Kidney epithelial cell (primary cell): ENCODE measurements around the gene DSCAML1. TPM values are rescaled to one million over a fixed set of nuclear protein-coding genes. Genes with fewer than 3 reads are reported as not detected.

ENCODE experiments used
- DNase-seq: peaks from one replicate; pipeline ENCODE4 v3.0.0-alpha.2; 2010; ENCODE audit warnings: low read depth
- H3K27me3 ChIP-seq: 2 replicates; pipeline ENCODE4 v1.6.0; 2011; ENCODE audit warnings: low read length; ENCODE audit not compliant: control insufficient read depth, insufficient read depth
- H3K36me3 ChIP-seq: 2 replicates; pipeline ENCODE4 v1.5.1; 2011; ENCODE audit warnings: low read length; ENCODE audit not compliant: control insufficient read depth, insufficient read depth
- H3K4me3 ChIP-seq: 2 replicates; pipeline ENCODE4 v1.5.1; 2011; ENCODE audit warnings: low read depth, mild to moderate bottlenecking, control low read depth, low read length
- total RNA-seq: library from RNA; depleted of rRNA; stranded (reverse); fragments of >200 nt; gene quantifications from 2 replicates; pipeline ENCODE4 v1.2.3, GENCODE V29; 2015
- TF ChIP-seq, protein P1 (sequence below): IDR thresholded peaks from 2 replicates; pipeline ENCODE4 v1.5.1; 2011; ENCODE audit warnings: mild to moderate bottlenecking, moderate library complexity, low read length, control low read depth, inconsistent platforms; ENCODE audit not compliant: insufficient read depth, poor library complexity, severe bottlenecking

Gene DSCAML1
- total RNA-seq, 1 donor from 2014 or later, result 3.1 TPM

DNA sequence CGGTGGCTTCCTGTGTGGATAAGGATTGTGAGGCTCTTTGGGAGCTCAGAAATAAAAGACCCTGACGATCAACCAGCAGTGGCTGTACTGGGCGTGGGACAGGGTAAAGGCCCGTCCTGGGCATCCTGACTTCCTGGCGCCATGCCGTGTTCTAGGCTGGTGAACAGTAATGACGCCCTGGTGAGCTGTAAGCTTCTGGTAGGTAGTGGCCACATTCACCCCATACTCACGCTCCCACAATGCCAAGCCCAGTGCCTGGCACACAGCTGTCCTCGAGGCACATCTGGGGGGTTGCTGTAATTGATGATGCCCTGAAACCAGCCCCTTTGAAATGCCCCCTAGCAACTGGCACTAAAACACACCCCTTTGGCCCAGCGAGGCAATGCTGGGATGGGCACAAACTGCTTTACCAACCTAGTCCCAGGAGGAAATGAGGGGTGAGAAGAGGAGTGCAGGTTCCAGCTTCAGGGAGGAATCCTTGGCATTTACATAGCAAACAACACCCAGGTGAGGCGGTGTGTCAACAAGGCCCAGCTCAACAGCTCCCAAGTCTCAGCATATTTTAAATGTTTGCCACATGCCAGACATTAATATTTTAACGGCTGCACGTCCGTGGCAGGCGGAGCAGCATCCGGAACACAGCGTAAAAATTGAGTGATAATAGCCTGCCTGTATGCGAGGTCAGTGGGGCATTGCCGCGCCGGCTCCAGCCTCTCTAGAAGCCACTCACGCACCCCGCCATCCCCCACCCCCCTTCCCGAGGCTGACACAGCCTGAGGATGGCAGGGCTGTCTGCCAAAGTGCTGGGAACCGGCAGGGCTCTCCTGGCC is 79.3 kb downstream of the DSCAML1 start:
- TF ChIP-seq, protein P1, sequence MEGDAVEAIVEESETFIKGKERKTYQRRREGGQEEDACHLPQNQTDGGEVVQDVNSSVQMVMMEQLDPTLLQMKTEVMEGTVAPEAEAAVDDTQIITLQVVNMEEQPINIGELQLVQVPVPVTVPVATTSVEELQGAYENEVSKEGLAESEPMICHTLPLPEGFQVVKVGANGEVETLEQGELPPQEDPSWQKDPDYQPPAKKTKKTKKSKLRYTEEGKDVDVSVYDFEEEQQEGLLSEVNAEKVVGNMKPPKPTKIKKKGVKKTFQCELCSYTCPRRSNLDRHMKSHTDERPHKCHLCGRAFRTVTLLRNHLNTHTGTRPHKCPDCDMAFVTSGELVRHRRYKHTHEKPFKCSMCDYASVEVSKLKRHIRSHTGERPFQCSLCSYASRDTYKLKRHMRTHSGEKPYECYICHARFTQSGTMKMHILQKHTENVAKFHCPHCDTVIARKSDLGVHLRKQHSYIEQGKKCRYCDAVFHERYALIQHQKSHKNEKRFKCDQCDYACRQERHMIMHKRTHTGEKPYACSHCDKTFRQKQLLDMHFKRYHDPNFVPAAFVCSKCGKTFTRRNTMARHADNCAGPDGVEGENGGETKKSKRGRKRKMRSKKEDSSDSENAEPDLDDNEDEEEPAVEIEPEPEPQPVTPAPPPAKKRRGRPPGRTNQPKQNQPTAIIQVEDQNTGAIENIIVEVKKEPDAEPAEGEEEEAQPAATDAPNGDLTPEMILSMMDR, result no peak
- Histone ChIP-seq H3K4me3 (no peak overlapping the region), H3K27me3 (peaks cover 10% of the 10 kb centered on the region)

DNA sequence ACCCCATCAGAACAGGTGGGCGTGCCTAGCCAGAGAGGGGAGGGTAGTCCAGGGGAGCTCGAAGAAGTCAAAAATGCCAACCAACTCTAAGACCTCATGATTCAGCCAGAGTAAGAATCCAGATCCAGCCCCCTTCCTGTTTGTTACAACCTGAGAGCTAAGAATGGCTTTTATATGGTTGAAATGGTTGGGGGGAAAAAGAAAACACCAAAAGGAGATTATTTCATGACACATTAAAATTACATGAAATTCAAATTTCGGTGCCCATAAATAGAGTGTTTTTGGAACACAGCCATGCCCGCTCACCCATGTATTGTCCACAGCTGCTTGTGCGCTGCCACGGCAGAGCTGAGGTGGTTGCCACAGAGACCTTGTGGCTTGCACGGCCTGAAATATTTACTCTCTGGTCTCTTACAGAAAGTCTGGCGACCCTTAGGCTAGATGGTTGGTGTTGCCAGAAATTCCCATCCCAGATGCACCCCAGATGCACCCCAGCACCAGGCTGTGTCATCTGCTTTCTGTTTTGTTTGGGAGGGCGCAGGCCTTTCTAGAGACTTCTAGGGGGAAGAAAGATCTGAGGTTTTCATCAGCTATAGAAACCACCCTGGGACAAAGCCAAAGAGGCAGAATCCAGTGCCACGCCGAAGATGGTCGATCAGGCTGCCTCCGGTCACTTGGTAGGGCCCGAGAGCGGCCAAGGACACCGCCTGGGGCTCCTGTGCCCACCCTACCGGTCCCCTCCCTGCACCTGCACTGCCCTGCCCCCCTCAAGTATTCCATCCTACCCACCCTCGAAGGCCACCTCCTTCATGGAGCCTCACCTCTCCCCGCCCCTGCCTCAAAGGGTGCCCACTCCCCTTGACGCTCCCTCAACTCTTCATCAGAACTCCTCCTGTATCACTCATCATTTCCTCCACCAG is 80.2 kb downstream of the DSCAML1 start:
- peaks cover 10% of the 10 kb centered on the region for H3K27me3 ChIP-seq
- TF ChIP-seq, protein P1, result no peak
- DNase-seq, result no peak

More for the DNA sequence above, 79.3 kb downstream of the DSCAML1 start:
- no peaks in the 10 kb centered on the region for H3K36me3 ChIP-seq
- peak; percentile 10 for DNase-seq

DNA sequence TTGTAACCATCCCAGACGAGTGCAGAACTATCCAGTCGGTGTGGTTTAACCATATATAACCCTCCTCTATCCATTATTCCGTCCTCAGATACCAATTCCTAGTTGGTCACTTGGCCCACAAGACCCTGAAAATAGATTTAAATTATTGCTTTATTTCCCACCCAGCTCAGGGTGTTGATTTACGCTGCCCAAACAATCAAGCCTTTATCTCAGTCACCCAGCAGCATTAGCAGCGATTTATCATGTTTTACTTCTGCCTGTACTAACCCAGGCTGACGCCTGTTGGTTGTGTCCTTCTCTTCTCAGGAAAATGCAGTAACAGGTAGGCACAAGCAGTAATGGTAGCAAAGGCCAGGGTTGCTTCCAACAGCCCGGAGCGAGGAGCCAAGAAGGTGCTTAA is 81.2 kb downstream of the DSCAML1 start:
- H3K27me3 ChIP-seq, result peaks cover 15% of the 10 kb centered on the region
- TF ChIP-seq, protein P1, result no peak
- H3K4me3 ChIP-seq, result no peak overlapping the region
- H3K36me3 ChIP-seq, result no peaks in the 10 kb centered on the region
- DNase-seq, result no peak

More for the DNA sequence above, 80.2 kb downstream of the DSCAML1 start:
- Histone ChIP-seq H3K36me3 (no peaks in the 10 kb centered on the region), H3K4me3 (no peak overlapping the region)

DNA sequence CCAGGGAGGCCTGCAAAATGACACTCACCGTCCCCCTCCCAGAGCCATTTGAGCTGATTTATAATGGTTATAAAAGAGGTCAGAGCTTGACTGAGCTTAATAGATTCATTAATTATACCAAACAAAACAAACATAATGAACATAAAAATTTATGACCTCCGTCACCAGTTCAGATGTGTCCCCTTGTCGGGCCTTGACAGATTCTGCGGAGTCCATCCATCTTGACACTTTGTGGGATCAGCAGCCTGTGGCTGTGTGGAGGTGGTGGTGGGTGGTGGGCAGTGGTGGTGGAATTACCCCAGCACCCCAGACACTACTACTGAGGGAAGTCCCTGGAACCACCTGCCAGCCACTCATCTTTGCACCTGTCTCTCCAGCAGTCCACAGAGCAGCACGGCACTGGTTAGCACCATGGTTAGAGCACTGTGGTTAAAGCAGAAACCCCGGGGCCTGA is 83.5 kb downstream of the DSCAML1 start:
- Histone ChIP-seq H3K36me3 (no peaks in the 10 kb centered on the region), H3K4me3 (no peak overlapping the region), H3K27me3 (peaks cover 29% of the 10 kb centered on the region)
- no peak for DNase-seq
- TF ChIP-seq, protein P1, result no peak

DNA sequence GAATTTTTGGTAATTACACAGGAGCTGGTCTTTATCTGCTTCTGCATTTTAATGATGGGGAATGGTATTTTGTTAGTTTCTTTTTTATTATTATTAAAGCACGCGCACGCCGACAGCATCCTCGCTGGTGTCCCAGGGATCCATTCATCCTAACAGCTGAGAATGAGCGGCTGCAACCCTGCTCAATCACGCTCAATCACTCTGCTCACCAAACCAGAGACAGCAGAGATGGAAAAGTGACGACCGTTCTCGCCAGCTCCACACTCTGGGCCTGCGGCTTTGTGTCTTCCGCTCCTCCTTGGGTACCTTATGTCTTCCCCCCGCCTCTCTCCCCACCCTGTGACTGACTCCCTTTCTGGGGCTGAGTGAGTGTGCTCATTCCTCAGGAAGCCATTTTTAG is 84.5 kb downstream of the DSCAML1 start:
- no peaks in the 10 kb centered on the region for H3K36me3 ChIP-seq
- no peak for DNase-seq
- TF ChIP-seq, protein P1, result no peak
- H3K4me3 ChIP-seq, result no peak overlapping the region
- H3K27me3 ChIP-seq, result peaks cover 35% of the 10 kb centered on the region
